Right ventricle myocardium superior (tissue), 1 donor: ENCODE measurements around the gene YIF1A. TPM values are rescaled to one million over a fixed set of nuclear protein-coding genes. Genes with fewer than 3 reads are reported as not detected.
"Not testable (repeated sequence)": the region's sequence is repeated elsewhere in the genome, so short reads cannot be mapped to it uniquely, and the experiment has no call there.

Experiments used
- ATAC-seq: fragments of 200-7000 bp; cut with Tn5 transposase; one replicate; pipeline ENCODE4 v1.9.1; 2020; ENCODE audit warnings: mild to moderate bottlenecking; ENCODE audit not compliant: poor library complexity
- DNase-seq: peaks from one replicate; pipeline ENCODE4 v3.0.0-alpha.2; 2020
- intact Hi-C: fragments of 100-400 bp; cut with DNase I; formaldehyde crosslinking; loops from one replicate; pipeline ENCODE4 v1.11.2; 2022
- total RNA-seq: library from RNA; stranded (reverse); fragmentation: NEBNext Ultra II Directional; extraction: Animal tissue kit (Norgen Biotek cat#: 25700); gene quantifications from one replicate; pipeline ENCODE4 v1.2.1, GENCODE V29; 2021
- donor health status: DM: no; HTN: yes; CAD: no; lungs with severe emphysema.

The YIF1A gene
- total RNA-seq, 1 donor from 2014 or later = 38.4 TPM

DNA sequence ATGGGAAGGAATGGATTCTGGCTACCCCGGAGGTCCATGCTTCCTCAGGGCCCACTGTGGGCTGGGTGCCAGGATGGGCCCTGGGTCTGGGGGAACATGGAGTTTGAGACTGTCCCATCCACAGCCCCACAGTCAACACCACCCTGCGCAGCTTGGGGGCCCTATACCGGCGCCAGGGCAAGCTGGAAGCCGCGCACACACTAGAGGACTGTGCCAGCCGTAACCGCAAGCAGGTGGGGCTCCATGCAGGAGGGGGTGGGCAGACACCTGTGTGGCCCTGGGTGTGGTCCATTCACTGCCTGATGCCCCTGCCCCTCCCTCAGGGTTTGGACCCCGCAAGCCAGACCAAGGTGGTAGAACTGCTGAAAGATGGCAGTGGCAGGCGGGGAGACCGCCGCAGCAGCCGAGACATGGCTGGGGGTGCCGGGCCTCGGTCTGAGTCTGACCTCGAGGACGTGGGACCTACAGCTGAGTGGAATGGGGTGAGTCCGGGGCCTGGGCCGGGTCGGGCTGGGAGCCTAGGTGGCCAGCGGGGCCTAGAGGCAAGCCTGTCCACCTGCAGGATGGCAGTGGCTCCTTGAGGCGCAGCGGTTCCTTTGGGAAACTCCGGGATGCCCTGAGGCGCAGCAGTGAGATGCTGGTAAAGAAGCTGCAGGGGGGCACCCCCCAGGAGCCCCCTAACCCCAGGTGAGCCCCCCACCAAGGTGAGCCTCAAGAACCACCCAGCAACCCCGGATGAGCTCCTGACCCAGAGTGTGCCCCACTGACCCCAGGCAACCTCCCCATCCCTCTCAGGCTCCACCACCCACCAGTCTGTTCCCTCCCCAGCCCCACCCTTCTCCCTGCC is 23.2 kb downstream of the YIF1A start:
- ATAC-seq = no peak
- no peak for DNase-seq
- intact Hi-C loops = no loop called here

DNA sequence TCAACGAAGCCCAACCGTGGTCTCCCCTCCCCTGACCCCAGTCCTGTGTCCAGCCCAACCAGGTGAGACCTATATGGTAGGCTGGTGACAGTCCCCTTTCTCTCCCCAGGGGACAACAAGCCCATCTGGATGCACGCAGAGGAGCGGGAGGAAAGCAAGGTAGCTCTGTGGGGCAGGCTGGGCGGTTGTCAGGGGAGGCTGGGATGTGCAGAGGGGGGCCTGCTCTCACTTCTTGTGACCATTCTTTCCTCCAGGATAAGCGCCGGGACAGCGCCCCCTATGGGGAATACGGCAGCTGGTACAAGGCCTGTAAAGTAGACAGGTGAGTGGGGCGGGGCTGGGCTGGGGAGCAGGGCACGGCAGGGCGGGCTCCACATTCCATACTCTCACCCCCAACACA is 24.0 kb downstream of the YIF1A start:
- intact Hi-C loops = no loop called here
- ATAC-seq = no peak
- no peak for DNase-seq

DNA sequence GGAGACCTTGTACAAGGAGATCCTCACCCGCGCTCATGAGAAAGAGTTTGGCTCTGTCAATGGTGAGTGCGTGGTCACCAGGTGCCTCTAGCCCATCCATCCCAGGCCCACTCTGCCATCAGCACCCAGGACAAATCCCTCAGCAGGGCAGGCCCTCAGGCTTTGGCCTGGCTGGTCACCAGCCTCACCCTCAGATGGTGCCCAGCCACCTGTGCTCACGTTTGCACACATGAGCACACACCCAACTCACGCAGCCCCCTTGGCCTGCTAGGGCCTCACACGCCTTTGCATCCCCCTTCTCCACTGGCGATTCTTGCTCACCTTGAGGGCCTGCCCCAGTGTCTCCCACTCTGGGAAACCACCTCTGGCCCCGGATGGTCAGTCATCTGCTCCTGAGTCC is 24.6 kb downstream of the YIF1A start:
- DNase-seq (no peak), ATAC-seq (no peak)
- intact Hi-C loops = no loop called here

DNA sequence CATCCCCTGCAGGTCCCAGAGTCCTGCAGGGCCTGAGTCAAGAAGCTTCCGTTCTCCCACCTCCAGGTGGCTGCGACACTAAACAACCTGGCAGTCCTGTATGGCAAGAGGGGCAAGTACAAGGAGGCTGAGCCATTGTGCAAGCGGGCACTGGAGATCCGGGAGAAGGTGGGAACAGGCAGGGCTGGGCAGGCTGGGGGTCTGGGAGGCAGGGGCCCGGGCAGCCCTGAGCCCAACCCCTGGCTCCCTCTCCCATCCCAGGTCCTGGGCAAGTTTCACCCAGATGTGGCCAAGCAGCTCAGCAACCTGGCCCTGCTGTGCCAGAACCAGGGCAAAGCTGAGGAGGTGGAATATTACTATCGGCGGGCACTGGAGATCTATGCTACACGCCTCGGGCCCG is 25.2 kb downstream of the YIF1A start:
- intact Hi-C loops = no loop called here
- DNase-seq (no peak), ATAC-seq (no peak)

- intact Hi-C loops = no loop called here
- no peak for DNase-seq
These were observed 25.7 kb downstream of the YIF1A start for GRCh38 chr11:66263231-66263630.

DNA sequence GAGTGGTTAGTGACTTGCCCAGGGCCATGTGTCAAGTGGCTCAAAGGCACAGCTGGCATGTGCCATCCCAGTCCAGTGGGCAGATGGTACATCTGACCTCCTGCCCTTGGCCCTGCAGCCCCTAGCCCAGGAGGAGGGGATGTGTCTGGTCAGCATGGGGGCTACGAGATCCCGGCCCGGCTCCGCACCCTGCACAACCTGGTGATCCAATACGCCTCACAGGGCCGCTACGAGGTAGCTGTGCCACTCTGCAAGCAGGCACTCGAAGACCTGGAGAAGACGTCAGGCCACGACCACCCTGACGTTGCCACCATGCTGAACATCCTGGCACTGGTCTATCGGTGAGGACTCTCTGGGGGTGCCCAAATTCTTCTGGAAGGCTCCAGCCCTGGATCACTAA is 26.2 kb downstream of the YIF1A start:
- ATAC-seq = no peak
- peak; percentile 33 for DNase-seq
- intact Hi-C loops = no loop called here

More at GRCh38 chr11:66263231-66263630, 25.7 kb downstream of the YIF1A start:
- no peak for ATAC-seq

DNA sequence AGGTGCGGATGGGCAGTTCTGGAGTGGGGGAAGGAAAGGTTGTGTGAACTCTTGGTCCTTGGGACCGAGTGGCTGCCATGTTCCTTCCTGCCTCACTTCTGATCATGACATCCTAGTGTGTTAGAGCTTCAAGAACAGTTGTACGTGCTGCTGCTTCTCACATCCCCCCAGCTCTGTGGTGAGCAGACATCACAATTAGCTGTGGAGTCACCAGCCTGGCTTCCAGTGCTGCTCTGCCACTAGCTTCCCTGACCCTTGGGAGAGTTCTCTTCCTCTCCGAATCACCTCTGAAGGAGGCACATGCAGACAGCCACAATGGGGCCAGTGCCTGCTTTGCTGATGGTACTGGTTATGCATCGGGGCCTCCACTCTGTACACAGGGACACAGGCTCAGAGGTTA is 26.8 kb downstream of the YIF1A start:
- no peak for ATAC-seq
- intact Hi-C loops = no loop called here
- peak; percentile 13 for DNase-seq

GRCh38 chr11:66261578-66261977 is 27.4 kb downstream of the YIF1A start:
- DNase-seq (peak; percentile 41), ATAC-seq (no peak)
- intact Hi-C loops = no loop called here

DNA sequence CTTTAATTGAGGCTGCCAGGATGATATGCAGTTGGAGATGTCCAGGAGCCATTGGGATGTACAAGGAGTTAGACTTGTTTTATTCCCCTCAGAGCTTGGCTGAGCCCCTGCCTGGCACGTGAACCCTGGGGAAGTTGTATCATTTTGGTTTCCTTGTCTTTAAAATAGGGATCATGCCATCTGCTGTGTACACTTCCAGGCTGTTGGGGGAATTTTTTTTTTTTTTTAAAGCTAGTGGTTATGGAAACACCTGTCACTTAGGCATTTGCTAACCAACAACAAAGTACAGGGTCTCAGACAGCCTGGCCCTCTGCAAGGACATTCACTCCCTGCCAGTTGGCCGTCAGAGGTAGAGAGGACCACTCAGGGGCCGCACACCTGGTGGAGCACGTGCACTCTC is 29.0 kb downstream of the YIF1A start:
- intact Hi-C loops = no loop called here
- ATAC-seq (no peak), DNase-seq (no peak)

DNA sequence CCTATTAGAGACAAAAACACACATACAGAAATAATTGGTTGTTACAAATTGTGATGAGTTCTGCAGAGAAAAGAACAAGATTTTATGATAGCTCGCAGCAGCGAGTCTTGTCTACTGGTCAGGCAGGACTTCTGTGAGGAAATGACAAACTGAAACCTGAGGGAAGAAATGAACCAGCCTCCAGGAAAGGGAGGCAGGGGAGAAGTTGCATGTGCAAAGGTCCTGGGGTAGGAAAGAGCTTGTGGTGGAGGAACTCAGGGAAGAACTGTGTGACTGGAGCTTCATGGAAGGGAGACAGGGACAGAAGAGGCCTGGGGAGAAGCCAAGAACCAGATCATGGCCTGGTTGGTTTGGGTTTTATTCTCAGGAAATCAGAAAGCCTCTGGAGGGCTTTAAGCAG is 29.7 kb downstream of the YIF1A start:
- intact Hi-C loops = no loop called here
- ATAC-seq (no peak), DNase-seq (no peak)

DNA sequence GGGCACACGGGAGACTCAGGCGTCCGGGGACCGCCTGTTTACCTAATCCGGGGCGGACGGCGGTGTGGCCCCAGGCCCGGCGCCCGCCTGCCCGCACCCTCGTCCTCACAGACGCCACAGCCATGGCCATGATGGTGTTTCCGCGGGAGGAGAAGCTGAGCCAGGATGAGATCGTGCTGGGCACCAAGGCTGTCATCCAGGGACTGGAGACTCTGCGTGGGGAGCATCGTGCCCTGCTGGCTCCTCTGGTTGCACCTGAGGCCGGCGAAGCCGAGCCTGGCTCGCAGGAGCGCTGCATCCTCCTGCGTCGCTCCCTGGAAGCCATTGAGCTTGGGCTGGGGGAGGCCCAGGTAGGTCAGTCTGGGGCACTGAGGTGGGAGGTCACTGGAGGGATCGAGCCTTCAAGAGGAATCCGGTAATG is 30.5 kb downstream of the YIF1A start:
- intact Hi-C loops = no loop called here
- peak; percentile 30 for DNase-seq
- ATAC-seq = no peak

DNA sequence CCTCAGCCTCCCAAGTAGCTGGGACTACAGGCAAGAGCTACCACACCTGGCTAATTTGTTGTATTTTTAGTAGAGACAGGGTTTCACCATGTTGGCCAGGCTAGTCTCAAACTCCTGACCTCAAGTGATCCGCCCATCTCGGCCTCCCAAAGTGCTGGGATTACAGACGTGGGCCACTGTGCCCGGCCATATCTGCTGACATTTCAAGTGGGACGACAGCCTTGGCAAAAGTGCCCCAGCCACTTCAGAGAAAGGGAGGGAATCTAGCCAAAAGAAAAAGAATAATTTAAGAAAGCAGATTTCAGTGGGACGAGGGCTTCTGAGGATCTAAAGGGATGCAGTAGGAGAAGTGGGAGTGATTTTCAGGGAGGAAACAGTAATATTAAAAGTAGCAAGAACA is 35.9 kb downstream of the YIF1A start:
- intact Hi-C loops, DNase-seq, ATAC-seq: not testable (repeated sequence)

DNA sequence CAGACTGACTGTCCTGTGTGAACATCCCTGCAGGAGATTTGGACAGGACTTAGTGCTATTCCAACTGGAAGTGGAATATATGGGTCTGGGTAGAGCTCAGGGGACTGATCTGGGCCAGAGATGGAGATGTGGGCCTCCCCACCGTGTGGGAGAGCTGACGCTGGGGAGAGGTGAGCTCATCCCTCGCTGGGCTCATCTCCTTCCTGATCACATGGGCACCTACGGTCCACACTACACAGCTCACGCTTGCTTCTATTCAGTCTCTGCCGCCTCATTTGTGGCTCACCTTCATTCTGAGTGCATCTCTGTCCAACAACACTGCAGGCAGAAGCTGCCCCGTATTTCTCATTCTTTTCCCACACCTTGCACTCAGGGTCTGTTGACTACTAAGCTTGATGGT is 37.1 kb downstream of the YIF1A start:
- intact Hi-C loops = no loop called here
- ATAC-seq (no peak), DNase-seq (no peak)

DNA sequence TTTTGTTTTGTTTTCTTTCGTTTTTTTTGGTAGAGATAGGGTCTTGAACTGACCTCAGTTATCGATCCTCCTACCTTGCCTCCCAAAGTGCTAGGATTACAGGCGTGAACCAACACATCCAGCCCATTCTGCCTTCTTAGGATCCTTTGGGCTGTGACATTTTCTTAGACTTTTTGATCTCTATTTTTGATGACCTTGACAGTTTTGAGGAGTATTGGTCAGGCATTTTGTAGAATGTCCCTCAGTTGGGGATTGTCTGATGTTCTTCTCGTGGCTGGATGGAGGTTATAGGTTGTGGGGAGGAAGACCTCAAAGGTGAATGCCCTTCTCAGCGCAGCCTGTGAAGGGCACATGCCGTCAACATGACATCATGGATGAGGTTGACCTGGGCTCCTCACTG is 40.0 kb downstream of the YIF1A start:
- no peak for DNase-seq
- no peak for ATAC-seq
- intact Hi-C loops = no loop called here

- ATAC-seq (no peak), DNase-seq (no peak)
- intact Hi-C loops = no loop called here
These were observed 41.1 kb downstream of the YIF1A start for GRCh38 chr11:66247801-66248200.

DNA sequence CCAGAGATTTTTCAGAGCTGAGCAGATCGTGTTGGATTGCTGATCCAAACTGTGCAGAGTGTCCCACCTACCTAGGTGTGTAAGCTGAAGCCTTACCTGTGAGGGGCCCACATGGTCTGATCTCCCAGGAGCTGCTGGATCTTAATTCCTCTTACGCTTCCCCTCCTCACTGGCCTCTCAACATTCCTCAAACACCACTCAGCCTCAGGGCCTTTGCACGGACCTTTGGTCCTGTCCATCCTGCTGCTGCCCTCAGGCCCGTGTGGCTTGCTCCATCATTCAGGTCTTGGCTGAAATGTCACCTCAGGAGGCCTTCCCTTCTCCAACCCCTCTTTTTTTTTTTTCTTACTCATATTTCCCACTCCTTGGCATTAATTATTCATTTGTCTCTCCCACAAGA is 41.6 kb downstream of the YIF1A start:
- ATAC-seq (no peak), DNase-seq (no peak)
- intact Hi-C loops = no loop called here

DNA sequence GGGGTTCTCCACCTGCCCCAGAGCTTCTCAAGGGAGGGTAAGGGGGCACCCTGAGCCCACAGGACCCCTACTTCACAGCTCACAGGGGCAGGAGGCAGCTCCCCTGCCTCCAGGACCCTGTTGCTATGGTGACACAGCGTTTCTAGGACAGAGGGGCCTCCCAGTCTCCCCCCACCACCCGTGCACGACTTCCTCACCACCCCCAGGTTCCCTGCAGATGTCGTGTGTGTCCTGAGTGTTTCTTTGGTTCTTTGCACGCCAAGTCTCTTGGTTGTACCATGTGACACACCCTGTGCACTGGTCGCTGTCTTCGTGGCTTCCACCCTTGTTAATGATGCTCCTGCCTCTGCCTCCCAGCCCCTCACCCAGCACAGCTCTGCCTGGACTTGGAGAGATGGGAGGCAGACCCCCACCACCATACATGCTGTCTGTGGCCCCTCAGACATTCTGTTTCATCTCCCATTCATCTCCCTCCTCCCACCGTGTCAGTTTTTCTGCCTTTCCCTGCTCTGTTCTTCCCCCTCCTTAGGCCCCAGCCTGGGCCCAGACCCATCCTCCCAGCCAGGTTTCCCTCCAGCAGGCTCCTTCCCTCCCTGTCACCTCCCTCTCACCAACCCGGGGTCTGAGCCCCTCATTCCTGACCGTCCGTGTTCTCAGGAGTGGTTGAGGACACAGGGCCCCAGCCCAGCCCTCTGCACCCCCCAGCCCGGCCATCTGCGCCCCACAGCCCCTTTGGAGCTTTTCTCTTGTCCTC is 45.0 kb downstream of the YIF1A start:
- intact Hi-C loops = no loop called here
- ATAC-seq = no peak
- no peak for DNase-seq

- intact Hi-C loops = no loop called here
- peak; percentile 42 for DNase-seq
These were observed 46.7 kb downstream of the YIF1A start for GRCh38 chr11:66242095-66242765.

GRCh38 chr11:66240781-66241136 is 48.2 kb downstream of the YIF1A start:
- intact Hi-C loops = no loop called here
- DNase-seq (no peak), ATAC-seq (no peak)

More at GRCh38 chr11:66242095-66242765, 46.7 kb downstream of the YIF1A start:
- peak; percentile 32 for ATAC-seq
